ENCODE measurements around the gene TUBGCP3.

- TF ChIP-seq CTCF (IDR thresholded peaks at IDR 0.05): no peak
- no peak for TF ChIP-seq POLR2A (IDR thresholded peaks at IDR 0.05)
These were observed 17.6 kb upstream of the TUBGCP3 start for GRCh38 chr13:112605531-112605990.
